Uterus (tissue), 4 donors: ENCODE data around the gene EDAR. TPM values are rescaled to one million over a fixed set of nuclear protein-coding genes. Genes with fewer than 3 reads are reported as not detected.

Source experiments
- DNase-seq, 2 donors: peaks; one replicate each; pipeline ENCODE4 v3.0.0-alpha.2; 2019 to 2020
- H3K27ac ChIP-seq, 2 donors: fragments of 200-600 bp; sonication (generic); 1 replicate in 1 of 2; 2 replicates in 1 of 2; pipeline ENCODE4 v1.5.1; 2016 to 2018
- H3K27me3 ChIP-seq, 2 donors: fragments of 200-600 bp; sonication (generic); one replicate each; pipeline ENCODE4 v1.5.1; 2018 to 2019; ENCODE audit warnings: control low read depth in 1 of 2
- H3K36me3 ChIP-seq, 2 donors: fragments of 200-600 bp; sonication (generic); one replicate each; pipeline ENCODE4 v1.5.1; 2019; ENCODE audit warnings: control low read depth in 1 of 2
- H3K4me1 ChIP-seq, 2 donors: fragments of 200-600 bp; sonication (generic); one replicate each; pipeline ENCODE4 v1.5.1; 2018 to 2019; ENCODE audit warnings: control low read depth in 1 of 2
- H3K4me3 ChIP-seq, 2 donors: fragments of 200-600 bp; sonication (generic); 1 replicate in 1 of 2; 2 replicates in 1 of 2; pipeline ENCODE4 v1.5.1; 2018 to 2019; ENCODE audit warnings: mild to moderate bottlenecking in 1 of 2
- H3K9me3 ChIP-seq, 2 donors: fragments of 200-600 bp; sonication (generic); one replicate each; pipeline ENCODE4 v1.5.1; 2019; ENCODE audit warnings: control low read depth in 1 of 2
- POLR2A ChIP-seq, 2 donors: fragments of 450-650 bp; IDR thresholded peaks; one replicate each; pipeline ENCODE4 v1.6.1; 2016; ENCODE audit warnings: antibody characterized with exemption in 2 of 2, mild to moderate bottlenecking in 1 of 2, moderate library complexity in 1 of 2
- intact Hi-C: fragments of 100-400 bp; cut with DNase I; formaldehyde crosslinking; loops from one replicate; pipeline ENCODE4 v1.15.1; 2023; ENCODE audit warnings: low total_unique reads
- total RNA-seq, 4 donors: library from RNA; depleted of rRNA in 3 of 4; stranded (reverse); fragments of >200 nt in 3 of 4; gene quantifications; one replicate each; pipeline versions ENCODE4 v1.1.0 to v1.2.4, GENCODE V29; 2014 to 2023
- TF ChIP-seq, protein P1 (sequence below), 4 experiments: fragments of 200-600 bp in 2 of 4; fragments of 450-650 bp in 2 of 4; sonication (generic) in 2 of 4; IDR thresholded peaks; one replicate each; pipeline ENCODE4 v1.5.1; 2016 to 2019; ENCODE audit warnings: antibody characterized with exemption in 4 of 4, mild to moderate bottlenecking in 2 of 4, moderate library complexity in 1 of 4
- donor health status: DM: yes; HTN: yes; CAD: no.

EDAR gene
- total RNA-seq, 4 donors from 2014 or later, result 0.62 TPM; not detected in 3

DNA sequence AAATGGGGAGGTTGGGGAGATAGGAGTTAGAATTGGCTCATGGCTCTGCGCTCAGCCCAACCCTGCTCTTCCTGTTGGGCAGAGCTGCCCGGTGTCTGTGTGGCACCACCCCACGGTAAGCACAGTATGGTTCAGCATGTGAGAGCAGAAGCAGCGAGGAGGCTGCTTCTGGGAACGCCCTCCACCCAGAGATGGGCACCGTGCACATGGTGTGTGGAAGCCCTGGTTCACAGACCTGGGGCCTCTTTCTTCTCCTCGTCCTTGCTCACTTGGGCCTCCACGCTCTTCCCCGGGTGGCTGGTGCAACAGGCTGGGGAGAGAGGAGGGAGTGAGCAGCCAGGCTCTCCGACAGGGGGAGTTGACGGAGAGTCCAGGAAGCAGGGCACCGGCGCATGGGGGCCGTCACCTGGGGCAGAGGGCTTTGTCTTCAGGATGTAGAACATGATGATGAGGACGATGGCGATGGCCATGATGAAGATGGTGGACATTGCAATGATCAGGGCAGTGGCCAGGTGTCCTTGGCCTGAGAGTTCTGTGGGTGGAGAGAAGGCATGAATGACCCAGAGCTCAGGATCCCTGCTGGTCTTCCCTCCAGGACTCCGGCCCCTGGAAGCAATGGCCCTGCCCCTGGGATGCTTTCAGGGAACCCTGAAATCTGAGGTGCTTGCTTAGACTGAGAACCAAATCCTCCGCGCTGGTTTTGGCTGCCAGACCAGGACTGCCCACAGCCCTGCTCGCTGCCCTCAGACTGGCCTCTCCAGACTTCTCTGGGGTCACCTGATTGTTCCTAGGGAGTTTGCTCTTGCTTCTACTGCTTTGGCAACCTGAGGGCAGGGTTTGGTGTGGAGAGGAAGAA lies 78.3 kb downstream of the EDAR start:
- Histone ChIP-seq H3K9me3 (no peaks in the 10 kb centered on the region), H3K27me3 (no peaks in the 10 kb centered on the region), H3K27ac (no peak overlapping the region), H3K4me1 (no peaks in the 10 kb centered on the region), H3K4me3 (no peak overlapping the region), H3K36me3 (no peaks in the 10 kb centered on the region)
- TF ChIP-seq POLR2A (IDR thresholded peaks at IDR 0.05), result no peak
- TF ChIP-seq, protein P1, sequence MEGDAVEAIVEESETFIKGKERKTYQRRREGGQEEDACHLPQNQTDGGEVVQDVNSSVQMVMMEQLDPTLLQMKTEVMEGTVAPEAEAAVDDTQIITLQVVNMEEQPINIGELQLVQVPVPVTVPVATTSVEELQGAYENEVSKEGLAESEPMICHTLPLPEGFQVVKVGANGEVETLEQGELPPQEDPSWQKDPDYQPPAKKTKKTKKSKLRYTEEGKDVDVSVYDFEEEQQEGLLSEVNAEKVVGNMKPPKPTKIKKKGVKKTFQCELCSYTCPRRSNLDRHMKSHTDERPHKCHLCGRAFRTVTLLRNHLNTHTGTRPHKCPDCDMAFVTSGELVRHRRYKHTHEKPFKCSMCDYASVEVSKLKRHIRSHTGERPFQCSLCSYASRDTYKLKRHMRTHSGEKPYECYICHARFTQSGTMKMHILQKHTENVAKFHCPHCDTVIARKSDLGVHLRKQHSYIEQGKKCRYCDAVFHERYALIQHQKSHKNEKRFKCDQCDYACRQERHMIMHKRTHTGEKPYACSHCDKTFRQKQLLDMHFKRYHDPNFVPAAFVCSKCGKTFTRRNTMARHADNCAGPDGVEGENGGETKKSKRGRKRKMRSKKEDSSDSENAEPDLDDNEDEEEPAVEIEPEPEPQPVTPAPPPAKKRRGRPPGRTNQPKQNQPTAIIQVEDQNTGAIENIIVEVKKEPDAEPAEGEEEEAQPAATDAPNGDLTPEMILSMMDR (IDR thresholded peaks at IDR 0.05), result no peak
- no peak for DNase-seq
- intact Hi-C loops, result no loop called here

DNA sequence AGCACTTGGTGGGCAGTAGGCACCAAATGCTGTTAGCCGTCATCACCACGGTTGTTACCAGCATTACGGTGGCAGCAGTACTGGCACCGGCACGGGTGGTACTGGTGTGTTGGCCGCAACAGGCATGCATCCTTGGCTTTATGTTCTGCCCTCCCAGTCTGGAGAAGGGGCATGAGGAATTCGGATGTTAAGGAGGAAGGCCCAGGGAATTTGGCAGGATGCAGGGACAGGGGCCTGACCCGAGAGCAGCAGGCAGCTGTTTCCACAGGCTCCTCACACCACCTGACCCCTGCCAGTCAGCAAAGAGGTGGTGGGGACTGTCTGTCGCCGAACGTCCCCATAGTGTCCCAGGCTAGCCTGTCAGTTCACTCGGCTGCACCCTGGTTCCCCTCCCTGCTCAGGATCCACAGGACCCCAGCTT lies 79.0 kb downstream of the EDAR start:
- Histone ChIP-seq H3K27me3 (no peaks in the 10 kb centered on the region), H3K36me3 (no peaks in the 10 kb centered on the region), H3K9me3 (no peaks in the 10 kb centered on the region), H3K4me1 (no peaks in the 10 kb centered on the region), H3K27ac (no peak overlapping the region), H3K4me3 (no peak overlapping the region)
- intact Hi-C loops, result no loop called here
- DNase-seq, result no peak
- no peak for TF ChIP-seq POLR2A (IDR thresholded peaks at IDR 0.05)
- TF ChIP-seq, protein P1 (IDR thresholded peaks at IDR 0.05), result no peak

DNA sequence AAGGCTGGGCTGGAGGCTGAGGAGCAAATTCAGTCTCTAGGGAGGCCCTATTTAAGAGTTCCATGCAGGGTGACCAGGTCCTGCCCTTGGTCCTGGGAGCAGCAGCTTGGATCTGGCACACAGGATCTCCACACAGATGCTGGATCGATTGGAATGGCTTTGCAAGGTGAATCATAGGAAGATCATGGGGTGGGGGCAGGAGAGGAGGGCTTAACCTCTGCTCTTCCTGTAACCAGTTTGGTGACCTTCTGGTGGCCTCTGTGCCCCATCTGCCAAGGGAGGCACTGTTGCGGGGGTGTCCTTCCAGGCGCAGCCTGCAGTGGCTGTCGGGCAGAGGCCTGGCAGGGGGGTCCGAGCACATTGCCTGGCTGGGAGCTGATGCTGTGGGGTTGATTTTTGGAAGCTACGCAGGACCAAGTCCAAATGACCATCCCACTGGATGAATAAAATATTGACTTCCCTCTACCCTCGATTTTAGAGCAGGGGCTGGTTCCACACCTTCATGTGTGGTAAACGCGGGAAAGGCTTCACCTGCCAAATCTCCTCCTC lies 79.7 kb downstream of the EDAR start:
- Histone ChIP-seq H3K27me3 (no peaks in the 10 kb centered on the region), H3K36me3 (no peaks in the 10 kb centered on the region), H3K4me1 (no peaks in the 10 kb centered on the region), H3K9me3 (no peaks in the 10 kb centered on the region), H3K4me3 (no peak overlapping the region), H3K27ac (no peak overlapping the region)
- TF ChIP-seq POLR2A (IDR thresholded peaks at IDR 0.05), result no peak
- TF ChIP-seq, protein P1 (IDR thresholded peaks at IDR 0.05), result no peak
- intact Hi-C loops, result no loop called here
- DNase-seq, result no peak

DNA sequence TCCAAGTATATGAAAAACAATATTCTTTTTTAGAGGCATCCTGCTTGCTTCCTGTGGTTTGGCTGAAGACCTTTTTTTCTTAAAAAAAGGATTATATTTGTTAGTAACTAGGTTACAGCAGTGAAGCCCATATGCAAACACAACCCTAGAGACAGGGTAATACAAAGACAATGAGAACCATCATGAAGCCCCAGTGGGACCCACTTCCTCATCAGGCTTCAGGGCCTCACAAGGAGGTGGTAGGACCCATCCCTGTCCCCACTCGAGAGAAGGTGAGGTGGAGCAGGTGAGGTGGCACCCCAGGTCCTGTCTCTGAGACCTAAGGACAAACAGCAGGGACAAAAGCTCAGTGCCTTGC lies 80.3 kb downstream of the EDAR start:
- Histone ChIP-seq H3K27me3 (no peaks in the 10 kb centered on the region), H3K36me3 (no peaks in the 10 kb centered on the region), H3K4me1 (no peaks in the 10 kb centered on the region), H3K4me3 (no peak overlapping the region), H3K27ac (no peak overlapping the region), H3K9me3 (no peaks in the 10 kb centered on the region)
- intact Hi-C loops, result no loop called here
- no peak for DNase-seq
- no peak for TF ChIP-seq POLR2A (IDR thresholded peaks at IDR 0.05)
- TF ChIP-seq, protein P1 (IDR thresholded peaks at IDR 0.05), result no peak
